ENCODE measurements around the gene LSMEM2.
"Not testable (repeated sequence)": the region's sequence is repeated elsewhere in the genome, so short reads cannot be mapped to it uniquely, and the experiment has no call there.

LSMEM2 gene

DNA sequence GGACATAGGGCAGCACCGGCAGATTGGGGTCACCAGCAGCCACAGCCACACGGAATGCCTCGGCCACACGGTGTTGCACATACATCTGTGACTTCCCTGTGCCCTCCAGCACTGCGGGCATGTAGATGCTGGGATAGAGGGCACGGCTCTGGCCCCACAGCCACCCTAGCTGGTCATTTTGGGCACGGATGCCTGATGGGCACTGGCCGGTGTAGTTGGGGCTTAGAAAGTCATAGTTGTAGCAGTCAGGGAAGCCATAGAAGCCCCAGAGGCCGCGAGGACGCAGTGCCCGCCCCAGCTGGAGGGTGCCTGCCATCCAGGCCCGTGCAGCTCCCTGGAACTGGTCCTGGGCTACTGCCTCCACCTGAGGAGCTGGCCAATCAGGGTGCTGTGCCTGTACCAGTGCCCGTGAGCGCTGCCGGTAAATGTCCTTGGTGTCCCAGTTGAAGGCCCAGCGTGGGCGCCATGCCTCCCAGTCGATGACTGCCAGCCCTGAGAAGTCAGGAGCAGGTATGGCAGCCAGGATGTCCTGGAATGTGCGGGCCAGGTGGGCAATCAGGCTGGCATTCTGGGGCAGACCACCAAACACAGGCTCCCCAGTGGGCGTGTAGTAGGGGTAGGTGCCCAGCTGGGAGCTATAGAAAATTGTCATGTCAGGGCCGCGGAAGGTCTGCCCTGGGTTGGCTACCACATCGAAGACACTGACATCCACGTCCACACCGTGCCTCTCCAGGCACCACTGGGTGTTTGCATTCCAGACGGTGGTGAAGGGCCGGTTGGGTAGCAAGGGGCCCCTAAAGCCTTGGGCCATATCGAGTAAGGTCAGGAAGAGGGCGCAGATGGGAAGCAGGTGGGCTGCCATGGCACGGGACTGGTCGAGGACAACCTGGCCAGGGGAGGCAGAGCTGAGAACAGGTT is 23.5 kb downstream of the LSMEM2 start:
- no peak for DNase-seq

GRCh38 chr3:50303013-50303815 is 24.3 kb downstream of the LSMEM2 start, which contains the start of gene HYAL1:
Gene HYAL1, minus strand, starts transcription at chr3:50303574. Its CDS starts 618 bp downstream, at chr3:50302956.
- DNase-seq = no peak

- no peak for DNase-seq
Measured at GRCh38 chr3:50304601-50305000, 25.7 kb downstream of the LSMEM2 start.

DNA sequence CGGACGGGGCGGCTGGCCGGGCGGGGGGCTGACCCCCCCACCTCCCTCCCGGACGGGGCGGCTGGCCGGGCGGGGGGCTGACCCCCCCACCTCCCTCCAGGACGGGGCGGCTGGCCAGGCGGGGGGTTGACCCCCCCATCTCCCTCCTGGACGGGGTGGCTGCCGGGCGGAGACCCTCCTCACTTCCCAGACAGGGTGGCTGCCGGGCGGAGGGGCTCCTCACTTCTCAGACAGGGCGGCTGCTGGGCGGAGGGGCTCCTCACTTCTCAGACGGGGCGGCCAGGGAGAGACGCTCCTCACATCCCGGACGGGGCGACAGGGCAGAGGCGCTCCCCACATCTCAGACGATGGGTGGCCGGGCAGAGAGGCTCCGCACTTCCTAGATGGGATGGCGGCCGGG is 33.2 kb downstream of the LSMEM2 start:
- DNase-seq = not testable (repeated sequence)

- no peak for DNase-seq
Measured at GRCh38 chr3:50314342-50314741, 35.5 kb downstream of the LSMEM2 start.

DNA sequence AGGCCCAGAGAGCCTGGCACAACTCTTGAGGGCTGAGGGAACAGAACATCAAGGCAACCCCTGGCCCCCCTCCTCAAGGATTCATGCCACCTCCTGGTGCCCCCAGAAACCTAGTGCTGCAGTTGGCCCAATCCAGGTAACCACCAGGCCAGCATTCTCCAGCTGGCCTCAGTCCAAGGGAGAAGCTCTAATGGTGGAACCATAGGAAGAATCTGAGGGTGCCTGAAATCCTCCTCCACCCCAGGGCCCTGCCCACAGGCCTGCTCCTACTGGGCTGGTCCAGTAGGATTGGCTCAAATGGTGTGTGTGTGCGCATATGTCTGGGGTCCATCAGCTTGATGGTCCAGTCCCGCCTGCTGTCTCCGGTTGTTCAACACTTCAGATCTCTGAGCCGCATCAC is 35.9 kb downstream of the LSMEM2 start:
- DNase-seq = no peak

DNA sequence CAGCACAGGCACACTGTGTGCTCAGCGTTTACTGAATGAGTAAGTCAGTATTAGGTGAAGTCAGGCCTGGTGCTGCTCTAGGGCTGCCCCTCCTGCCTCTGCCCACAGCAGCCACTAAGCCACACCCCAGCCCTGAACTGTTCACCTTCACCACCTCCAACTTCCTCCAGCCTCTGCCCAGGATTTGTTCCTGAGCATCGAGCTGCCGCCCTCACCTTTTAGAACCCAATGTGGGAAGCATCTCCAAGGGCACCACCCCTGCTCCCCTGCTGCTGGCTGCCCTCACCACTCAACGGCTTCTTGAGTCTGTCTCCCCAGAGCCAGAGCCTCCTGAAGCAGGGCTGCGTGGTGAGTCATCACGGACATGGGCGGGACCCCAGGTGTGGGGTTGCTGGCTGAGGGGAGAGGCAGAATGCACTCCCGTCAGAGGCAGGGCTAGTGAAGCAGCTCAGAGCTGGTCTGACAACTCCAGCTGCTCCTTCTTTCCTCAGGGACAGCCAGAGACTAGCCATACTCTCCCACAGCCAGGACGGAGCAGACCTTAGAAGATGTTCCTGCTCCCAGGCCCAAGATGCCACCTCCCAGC is 37.9 kb downstream of the LSMEM2 start:
- DNase-seq = no peak

DNA sequence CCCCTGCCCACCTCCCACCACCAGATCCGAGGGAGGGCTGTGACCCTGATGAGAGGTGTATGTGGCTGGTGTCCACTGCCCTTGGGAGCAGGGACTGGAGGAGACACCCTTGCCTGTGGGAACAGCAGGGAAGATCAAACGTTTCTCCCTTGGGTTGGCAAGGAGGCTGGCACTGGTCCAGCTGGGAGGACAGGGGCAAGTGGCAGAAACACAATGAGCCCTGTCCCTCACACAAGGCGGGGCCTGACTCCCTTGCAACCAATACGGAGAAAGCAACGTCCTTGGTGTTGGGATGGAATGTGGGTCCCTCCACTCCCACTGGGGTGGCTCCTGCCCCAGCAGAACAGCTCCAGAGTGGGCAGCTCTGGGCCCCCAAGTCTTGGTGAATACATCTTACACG is 38.4 kb downstream of the LSMEM2 start:
- DNase-seq = no peak

DNA sequence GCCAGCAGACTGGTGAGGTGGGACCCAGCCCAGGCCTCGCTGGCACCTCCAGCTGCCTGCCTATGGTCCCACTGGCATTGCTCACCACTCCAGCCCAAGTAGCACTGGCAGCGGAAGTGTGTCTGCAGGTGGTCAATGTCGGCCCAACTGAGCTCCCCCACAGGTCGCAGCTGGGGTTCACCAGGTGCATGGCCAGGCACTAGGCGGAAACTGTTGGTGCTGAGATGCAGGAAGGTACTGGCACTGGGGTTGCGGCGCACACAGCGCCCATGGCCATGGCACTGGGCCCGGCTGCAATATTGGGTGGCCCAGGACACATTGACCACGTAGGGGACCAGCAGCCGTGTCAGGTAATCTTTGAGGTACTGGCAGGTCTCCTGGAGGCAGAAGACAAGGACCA is 39.3 kb downstream of the LSMEM2 start:
- no peak for DNase-seq

DNA sequence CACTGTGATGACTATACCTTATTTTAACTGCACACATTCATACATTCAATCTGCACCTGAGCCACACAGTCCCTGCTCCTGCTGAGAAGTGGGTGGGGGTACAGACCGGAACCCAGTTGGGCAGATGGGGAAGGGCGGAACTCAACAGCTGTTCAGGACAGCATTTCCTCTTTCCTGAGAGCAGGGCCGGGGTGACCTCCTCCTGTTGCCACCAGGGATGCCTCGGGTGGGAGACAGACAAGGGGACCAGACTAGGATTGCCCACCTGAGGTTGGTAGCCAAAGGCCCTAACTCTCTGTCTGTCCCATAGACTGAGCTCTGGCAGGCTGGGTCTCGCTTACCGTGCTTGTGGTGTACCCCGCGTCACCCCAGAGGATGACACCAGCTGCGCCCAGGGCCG is 39.7 kb downstream of the LSMEM2 start:
- DNase-seq = no peak

DNA sequence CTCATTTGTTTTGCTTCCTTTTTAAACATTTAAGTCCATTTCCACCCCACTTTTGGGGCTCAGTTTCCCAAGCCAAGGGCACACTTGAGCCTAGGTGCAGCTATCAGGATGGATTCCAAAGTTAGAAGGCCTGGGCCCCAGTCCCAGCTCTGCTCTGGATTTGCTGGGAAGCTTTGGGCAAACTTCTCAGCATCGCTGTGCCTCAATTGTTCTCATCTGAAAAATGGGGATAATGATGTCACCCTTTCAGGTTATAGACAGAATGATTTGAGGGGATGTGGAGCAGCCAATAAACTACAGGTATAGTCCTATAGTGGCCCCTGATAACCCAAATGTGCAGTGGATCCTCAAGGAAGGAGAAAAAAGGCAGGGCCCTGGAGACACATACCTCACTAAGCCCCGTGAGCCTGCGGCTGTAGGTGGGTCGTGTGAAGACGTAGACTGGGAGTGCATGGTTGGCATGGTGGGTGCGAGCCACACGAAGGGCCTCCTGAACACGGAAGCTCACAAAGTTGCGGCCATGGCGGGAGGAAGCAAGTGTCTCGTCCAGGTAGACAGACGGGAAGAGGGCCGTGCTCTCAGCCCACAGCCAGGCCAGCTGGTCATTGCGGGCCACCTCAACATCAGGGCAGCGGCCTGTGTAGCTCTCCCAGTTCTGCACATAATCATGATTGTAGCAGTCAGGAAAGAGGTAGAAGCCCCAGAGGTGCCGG is 40.5 kb downstream of the LSMEM2 start:
- no peak for DNase-seq

DNA sequence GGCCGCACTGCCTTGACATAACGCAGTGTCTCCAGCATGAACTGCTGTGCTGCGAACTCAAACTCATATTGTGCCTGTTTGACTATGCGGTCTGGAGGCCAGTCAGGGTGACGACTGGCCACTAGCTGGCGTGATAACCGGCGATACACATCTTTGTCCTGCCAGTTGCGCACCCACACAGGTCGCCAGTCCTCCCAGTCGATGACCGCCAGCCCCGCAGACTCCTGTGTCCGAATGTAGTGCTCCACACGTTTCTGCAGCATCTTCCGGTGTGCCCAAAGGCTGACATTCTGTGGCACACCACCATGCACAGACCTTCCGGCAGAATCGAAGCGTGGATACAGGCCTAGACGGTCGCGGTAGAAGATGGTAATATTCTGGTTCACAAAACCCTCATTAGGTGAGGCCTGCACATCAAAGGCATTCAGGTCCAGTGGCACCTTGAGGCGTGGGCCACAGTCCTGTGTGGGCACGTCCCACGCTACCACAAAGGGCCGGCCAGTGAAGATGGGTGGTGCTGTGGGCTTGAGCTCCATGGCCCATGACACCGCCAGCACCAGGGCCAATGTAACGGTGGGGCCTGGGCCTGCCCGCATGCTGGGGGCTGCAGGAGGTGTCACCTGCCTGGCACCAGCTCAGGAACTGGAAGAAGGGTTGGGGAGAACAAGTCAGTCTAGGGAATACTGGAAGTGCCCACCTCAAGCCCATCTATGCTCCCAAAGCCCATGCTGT is 41.2 kb downstream of the LSMEM2 start:
- no peak for DNase-seq

DNA sequence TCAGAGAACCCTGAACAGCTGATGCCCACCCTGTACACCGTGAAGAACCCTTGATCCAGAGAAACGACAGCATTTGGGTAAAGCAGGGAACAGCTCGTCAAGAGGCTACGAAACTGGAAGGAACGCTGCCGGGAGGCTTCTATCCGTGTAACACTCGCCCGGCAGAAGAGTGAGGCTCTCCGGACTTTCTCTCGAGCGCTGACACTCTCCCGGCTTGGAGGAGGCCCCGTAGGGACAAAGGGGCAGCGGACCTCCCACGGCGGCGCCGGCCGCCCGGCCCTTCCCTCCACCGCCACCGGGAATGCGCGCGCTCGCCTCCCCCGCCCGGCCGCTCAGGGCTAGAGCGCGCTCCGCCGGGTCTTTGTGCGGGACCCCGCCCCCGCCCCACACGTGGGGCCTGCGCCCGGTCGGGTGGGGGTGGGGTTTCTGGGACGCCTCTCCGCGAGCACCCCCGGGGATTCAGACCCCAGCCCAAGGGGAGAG is 42.0 kb downstream of the LSMEM2 start:
- DNase-seq = peak; percentile 52 to 58

DNA sequence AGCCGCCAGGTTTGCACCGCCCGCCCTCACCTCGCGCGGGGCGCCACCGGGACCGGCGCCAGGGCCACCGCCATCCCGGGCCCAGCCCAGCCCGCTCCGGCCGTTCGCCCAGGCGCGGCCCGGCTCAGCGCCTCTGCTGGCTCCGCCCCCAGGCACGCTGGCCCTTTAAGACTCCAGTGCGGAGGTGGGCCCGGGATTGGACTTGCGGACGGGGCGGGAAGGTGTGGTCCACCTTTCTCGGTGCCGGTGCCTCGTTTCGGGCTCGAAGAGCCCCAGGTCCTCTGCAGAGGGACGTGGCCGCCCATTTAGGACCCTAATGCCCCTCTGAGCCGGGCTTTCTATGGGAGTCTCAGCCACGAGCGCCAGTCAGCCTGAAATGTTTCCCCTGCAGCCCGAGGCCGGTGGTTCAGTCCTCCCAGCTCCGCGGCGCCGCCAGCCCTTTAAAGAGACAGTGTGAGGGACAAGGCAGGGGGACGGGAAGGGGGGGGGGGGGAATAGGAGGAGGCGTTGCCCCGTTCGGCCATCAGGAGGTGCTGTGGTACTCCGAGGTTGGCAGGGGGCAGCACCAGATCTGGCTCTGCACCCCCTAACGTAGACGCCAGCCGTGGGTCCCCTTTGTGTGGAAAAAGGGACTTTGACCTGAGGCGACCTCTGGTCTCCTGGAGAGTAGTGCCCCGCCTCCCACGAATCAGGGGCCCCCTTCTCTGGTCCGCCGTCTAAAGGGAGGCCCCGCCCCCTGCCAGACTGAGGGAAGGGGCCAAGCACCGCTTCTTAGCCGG is 42.6 kb downstream of the LSMEM2 start:
- DNase-seq = peak; percentile 75 to 76

GRCh38 chr3:50322115-50322385 is 43.2 kb downstream of the LSMEM2 start:
- DNase-seq = no peak

GRCh38 chr3:50322386-50323091 is 43.7 kb downstream of the LSMEM2 start, which contains the start of gene HYAL2:
Gene HYAL2, minus strand, starts transcription at chr3:50322745. Its CDS starts 2,256 bp downstream, at chr3:50320489.
- no peak for DNase-seq

DNA sequence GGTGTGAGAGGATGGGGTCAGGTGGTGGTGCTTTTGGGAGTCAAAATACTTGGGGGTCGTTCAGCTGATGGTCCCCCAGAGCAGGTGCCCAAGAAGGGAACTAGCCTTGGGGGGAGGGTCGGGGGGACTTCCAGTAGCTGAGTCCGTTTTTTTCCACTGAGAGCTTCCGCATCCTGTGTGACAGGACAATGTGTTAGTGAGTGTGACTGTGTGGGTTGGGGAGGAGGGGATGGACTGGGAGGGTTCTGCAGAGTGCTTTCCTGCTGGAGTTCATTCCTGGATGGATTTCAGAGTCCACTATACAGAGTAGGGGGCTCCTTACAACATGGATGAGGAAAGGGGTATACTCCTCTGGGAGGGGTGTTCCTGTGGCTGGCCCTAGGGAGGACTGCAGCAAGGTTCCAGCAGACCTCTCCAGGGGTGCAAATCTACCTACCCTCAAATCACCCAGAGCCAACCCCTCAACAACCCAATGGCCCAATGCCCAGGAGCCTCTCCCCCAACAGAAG is 44.3 kb downstream of the LSMEM2 start:
- DNase-seq = no peak

- DNase-seq = no peak
Measured at GRCh38 chr3:50323614-50324199, 44.8 kb downstream of the LSMEM2 start.

GRCh38 chr3:50324351-50325112 is 45.6 kb downstream of the LSMEM2 start:
- DNase-seq = peak; percentile 61
